DMS114 treated with DMSO at 0.1 percent for 48 hours (cell line): ENCODE measurements around the gene ITGA11.

Experiments used
- DNase-seq: peaks from one replicate; lab custom pipeline; 2025; ENCODE audit not compliant: unreplicated experiment; lab: John Stamatoyannopoulos, UW

ITGA11 gene

DNA sequence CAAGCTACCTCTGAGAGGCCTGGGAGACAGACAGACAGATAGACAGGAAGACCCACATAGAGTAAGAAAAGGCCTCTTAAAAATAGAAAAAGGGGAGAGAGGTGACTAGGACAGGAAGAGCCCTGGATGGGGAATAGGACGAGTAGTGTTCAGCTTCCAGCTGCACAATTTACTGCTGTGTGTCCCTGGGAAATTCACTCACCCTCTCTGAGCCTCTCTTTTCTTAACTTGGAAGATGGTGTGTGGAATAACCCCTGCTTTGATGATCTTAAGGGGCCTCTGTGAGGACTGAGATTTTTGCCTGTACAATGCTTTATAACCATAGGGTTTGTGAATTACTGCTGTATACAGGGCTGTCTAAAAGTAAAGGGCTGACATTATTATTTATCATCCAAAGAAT is 116.9 kb downstream of the ITGA11 start:
- DNase-seq = no peak

DNA sequence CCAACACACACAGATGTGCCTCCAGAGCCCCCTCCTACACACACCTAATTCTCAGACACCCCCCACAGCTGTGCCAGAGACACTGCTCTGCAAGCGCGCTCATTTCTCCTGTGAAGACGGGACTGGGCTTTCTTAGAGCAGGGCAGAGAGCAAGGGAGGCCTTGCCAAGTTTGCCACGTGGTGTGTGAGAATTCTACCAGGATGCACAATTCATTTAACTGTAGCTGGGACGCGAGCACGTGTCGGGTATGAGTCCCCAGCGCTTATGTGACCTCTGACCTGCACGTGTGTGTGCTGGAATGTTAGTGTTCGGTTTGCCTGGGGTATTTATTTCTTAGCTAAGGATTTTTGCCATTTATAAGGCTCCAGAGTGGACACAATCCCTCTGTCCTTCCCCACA is 117.4 kb downstream of the ITGA11 start:
- DNase-seq = no peak

DNA sequence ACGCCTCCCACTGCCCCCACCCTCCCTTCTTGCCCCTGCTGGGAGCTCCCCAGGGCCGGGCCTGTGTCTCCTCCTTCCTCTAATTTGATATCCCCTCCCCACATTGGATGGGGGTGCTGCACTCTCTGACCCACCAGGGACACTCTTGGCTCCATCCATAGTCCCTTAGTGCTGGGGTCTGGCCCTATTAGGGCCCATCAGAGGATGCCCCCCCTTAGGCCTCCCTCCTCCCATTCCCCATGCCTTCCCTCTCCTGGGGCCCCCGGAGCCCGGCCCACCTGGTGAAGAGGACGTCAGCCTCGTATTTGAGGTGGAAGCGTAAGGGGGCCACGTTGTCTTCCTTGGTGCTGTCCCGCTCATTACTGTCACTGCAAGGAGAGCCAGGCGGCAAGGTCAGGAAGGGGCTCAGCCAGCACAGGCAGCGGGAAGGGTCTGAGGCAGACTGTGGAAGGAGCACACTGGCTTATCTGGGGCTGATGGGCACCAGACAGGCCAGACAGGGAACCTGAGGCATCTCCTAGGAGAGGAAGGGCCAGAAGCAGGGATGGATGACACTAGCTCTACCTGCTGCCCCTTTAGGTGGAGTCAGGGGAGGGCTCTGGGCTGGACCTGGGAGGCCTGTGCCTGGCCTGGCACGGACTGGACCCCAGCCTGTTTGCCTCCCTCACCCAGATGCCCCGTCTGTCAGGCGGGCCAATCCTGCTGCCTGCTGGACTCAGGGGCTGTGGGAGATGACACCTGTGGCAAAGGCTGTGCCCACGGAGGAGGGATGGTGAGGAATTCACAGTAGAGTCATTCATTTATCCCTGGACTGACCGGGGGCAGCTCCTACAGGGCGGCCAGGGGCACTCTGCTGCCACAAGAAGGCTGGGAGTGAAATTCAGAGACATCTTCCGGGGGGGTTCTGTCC is 118.2 kb downstream of the ITGA11 start:
- no peak for DNase-seq

DNA sequence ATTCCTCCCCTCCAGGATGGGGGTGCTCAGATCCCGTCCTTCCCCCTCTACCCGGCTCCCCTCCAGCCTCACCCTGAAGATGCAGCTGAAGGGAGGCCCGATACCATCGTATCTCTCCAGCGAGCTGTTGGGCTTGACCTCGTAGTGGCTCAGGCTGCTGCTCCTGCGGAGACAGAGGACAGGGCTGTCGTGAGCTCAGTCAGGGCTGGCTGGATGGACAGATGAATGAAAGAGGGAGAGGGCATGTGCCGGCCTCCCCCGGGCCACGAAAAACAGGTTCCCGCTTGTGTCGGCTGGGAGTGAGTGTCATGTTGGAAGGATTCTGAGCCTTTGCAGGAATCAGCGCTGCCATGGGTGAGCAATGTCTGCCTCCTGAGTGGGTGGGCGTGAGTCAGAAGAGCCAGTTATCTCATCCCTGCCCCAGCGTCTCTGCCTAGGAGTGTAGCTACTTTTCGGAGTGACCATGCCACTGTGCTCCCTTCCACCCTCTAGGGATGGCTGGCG is 119.2 kb downstream of the ITGA11 start:
- DNase-seq = no peak

DNA sequence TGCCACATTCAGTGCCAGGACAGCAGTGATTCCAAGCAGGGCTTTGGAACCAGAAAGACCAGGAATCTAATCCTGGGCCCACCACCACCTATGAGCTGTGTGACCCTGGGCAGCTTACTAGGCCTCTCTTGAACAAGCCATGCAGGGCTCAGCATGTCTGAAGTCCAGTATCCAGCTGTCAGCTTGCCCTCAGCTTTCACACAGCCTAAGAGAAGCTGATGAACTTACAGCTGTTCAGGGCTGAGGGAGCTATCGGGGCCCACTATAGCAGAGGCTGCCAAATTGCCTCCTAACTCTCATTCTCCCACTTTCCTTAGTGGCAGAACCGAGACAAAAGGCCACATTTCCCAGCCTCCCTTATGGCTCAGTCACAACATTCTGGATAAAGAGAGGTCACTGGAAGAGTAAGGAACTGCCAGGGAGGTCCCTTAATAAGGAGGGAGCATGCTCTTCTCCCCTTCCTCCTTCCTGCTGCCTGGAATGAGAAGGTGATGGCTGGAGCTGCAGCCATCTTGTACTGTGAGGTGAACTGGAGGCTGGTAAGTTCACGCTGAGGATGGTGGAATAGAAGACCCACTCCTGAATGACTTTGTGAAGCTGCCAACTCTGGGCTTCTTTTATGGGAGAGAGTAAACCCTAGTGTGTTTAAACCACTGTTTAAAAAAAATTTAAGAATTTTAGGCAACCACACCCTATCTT is 120.0 kb downstream of the ITGA11 start:
- no peak for DNase-seq

DNA sequence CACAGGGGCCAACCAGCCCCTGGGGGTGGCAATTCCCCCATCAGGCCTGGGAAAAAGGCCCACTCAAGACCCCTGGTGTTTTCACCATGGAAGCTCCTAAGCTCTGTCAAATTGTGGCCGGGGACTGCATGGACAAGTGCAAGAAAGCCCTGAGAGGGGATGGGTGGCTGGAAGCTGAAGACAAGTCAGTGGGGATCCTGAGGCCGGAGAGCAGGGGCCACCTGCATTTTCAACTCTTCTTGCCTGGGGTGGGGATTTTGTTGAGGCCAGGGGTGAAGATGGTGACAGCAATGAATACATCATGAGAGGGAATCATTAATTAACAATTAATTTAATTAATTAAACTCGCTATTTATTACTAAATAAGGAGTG is 120.5 kb downstream of the ITGA11 start:
- no peak for DNase-seq

DNA sequence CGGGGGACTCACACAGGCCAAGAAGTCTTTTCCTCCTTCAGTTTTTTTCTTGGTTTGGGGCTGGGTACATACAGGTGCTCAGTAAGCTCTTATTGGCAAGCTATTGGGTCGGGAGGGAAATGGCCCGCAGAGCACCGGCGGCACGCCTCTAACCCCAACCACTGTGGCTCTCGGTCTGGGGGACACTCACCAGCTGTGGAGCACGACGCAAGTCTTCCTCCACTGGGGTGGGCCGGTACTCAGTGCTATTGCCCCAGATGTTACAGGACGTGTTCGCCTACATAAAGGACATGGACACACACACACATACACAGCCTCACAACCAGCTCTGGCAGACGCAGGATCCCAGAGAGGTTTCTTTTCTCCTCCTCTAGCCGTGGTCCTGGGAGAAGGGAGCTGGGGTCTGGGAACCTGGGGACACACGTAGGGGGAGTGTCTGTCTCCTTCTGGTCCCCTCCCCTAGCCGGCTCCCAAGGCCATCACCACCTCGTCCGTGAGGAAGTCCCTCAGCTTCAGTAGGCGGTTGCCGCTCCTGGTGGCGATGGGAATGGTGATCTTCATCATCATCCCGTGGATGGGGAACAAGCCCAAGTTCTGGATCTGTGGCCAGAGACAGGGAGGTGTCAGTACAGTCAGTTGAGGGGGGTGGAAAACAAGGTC is 121.0 kb downstream of the ITGA11 start:
- DNase-seq = no peak

DNA sequence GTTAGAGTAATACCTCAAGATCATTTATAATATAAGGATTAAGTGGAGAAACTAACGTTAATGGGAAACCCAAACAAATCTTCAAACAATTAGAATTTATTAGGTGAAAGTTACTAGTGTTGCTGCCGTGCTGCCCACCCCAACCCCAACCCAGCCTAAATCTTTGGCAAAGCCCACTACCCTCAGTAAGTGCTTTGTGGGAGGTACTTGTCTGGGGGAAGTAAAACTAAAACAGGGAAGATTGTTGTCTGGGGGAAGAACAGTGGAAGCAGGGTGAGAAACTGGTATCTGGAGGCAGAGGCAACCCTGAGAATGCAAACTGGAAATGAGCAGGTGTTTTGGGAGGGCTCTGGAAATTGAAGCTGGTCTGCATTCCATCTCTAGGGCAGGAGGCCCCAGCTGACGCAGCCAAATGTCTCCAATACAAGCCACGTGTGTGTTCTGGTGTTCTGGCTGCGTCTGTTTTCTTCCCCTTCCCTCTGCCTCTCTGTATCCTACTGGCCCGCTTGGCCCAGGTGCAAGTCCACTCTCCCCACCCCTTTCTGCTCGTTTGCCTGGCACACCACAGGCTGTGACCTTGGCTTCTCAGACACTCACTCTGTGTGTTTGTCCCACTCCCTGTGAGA is 121.7 kb downstream of the ITGA11 start:
- DNase-seq = no peak

DNA sequence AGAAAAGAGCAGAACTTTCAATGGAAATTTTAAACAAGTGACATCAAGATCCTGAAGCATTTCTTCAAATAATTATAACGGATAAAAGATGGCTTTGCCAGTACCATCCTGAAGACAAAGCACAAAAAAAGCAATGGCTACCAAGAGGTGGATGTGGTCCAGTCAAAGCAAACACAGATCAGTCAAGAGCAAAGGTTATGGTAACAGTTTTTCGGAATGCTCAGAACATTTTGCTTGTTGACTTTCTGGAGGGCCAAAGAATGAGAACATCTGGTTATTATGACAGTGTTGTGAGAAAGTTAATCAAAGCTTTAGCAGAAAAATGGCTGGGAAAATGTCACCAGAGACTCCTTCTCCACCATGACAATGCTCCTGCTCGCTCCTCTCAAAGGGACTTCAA is 122.9 kb downstream of the ITGA11 start:
- DNase-seq = no peak

DNA sequence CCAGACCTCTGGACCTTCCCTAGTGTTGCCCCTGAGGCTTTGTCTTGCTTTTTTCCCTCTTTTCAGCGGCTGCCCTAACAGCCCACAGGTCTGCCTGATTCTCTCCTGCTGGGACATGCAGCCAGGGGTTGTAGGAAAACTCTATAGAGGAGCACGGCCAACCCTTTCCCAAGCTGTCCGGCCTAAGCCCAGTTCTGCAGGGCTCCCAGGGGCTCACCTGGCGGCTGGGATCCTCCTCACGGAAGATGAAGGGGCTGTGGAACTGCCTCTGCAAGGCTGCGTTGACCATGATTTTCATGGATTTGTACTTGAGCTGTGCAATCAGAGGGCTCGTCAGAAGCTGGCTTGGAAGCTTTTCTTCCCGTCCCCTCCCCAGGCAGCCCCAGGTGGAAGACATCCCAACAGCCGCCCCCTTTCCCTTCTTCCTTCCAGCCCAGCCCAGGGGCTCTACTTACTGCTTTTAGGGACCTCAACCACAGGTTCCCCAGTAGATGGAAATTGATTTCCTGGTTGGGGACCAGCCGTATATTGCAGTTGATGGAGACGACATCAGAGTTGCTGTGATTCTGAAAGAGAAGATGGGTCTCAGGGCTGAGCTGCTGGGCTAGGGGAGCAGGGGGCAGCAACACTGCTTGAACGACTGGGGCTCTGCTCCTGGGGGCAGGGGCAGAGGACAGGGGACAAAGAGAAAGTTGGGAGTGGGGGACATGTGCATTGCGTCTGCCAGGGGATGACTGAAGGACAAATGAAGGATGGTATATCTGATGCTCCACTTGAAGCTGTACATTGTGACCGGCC is 124.6 kb downstream of the ITGA11 start:
- DNase-seq = no peak

DNA sequence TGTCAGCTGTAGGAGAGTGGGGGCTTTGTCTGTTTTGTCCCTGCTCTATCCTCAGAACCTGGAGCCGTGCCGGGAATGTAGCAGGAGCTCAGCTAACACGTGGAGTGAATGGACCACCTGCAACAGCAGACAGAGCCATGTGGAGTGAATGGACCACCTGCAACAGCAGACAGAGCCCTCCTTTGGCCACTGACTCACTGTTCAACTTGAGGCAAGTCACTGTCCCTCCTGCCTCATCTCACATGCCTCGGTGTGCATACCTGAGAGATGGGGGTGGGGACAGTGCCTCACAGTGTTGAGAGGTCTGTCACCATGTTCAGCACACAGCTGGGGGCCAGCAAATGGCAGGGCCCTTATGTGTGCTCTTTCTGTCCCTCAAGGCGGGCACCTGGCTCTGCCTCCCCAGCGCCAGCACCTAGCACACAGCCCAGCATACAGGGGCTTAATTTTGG is 126.5 kb downstream of the ITGA11 start:
- DNase-seq = no peak

DNA sequence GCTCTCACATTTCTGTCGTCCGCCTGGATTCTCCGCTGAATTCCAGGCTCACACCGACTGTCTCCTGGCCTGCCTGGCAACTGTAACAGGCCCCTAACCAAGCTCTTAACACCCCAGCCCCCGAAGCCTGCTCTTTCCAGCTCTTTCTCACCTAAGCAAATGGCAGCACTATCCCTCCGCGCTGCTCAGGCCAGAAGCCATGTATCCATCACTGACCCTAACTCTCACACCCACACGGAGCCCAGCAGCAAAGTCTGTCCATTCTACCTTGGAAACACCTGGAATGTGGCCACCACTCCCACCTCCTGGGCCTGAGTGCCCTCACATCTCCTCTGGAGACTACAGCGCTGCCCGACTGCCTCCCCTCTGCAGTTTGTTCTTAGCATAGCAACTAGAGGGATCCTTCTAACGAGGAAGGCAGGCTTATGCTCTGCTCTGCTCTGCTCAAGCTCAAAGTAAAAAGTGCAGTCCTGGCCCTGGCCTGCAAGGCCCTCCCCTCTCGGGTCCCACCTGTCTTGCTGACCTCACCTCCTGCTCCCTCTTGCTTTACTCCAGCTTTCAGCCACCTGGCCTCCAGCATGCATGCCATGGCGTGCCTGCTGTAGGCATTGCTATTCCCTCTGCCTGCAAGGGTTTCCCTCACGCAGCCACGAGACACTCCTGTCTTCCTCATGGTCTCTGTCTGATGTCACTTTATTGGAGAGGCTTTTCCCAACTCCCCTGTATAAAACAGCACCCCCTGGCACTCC is 127.2 kb downstream of the ITGA11 start:
- no peak for DNase-seq

DNA sequence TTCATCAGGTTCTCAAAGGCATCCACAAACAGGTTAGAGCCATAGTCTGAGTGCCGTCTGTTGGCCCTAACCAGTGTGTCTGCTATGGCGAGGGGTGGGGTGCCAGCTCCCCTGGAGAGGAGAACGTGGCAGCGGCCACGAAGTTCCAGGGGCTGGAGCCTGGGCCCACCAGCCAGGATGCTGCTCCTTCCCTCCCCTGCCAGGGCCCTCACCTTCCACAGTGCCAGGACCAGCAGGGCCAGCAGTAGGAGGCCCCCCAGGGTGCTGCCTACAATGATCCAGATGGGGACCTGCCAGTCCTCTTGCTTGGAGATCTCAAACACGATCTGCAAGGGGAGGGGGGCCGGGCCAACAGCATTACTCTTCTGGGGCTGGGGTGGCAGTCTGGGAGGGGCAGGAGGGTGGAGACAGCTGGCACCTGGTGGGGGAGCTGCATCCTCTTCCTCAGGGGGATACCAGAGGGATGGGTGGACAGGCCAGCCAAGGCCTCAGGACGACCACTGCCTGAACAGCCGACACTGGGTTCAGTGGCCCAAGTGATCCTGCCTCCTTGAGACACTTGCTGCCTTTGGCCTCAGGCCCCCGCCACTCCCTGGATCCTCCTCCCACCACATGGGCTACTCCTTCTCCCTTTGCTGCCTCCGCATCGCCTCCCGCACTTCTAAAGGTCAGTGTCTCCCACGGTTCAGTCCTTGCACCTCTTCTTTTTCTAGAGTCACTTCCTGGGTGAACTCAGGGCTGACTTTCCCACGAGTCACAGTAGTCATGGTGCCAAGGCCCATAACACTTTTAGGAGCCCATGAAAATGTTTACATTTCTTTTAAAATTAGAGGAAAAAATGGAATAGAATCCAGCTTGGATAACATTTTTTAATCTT is 128.2 kb downstream of the ITGA11 start:
- DNase-seq = no peak

DNA sequence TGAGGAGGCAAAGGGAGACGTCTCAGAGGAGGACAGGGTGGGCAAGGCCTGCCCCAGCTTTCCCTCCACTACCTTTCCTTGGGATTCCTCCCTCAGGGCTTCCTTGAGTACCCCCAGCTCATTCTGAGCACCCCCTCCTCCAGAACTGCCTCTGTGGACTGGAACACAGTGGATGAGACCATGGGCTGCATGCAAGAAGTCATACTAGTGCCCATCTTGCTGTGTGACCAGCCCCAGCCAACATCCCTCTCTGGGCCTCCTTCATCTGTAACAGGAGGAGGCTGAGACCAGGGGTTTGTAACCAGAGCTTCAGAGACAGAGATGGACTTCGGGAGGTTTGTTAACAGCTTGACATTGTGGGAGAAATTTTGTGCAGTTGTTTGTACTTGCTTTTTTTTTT is 128.8 kb downstream of the ITGA11 start:
- DNase-seq = no peak

DNA sequence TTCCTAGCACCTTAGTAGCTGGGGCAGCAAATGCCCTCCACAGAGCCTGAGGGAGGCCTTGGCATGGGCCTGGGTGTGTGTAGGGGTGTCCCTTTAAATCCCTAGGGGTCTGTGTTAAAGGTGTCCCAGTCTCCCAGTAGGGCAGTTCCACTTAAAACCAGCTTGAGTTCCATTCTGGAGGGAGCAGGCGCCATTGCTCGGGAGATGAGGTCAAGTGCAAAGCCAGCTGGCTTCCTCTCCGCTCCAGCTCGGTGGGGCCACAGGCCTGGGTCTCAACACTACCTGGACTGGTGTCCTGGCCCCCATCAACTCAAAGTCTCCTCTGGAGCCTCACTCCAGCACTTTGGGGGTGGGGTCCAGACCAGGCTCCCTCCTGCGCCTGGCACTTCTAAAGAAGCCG is 129.2 kb downstream of the ITGA11 start:
- no peak for DNase-seq

DNA sequence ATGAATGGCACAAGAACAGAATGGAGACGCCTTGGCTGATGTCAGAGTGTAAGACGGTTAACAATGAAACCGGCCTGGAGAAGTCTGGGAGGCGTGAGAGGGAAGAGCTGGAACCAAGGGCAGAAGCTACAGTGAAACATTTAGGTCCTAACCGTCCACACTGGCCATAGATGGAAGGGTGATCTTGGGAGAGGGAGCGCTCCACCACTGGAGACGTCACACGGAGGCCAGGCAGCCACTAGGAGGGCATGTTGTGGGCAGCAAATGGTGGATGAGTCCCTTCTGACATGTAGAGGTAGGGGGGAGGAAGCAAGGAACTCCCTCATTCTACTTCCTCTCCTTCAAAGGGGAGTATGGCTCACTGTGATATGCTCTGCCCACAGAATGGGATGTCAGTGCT is 130.7 kb downstream of the ITGA11 start:
- no peak for DNase-seq

DNA sequence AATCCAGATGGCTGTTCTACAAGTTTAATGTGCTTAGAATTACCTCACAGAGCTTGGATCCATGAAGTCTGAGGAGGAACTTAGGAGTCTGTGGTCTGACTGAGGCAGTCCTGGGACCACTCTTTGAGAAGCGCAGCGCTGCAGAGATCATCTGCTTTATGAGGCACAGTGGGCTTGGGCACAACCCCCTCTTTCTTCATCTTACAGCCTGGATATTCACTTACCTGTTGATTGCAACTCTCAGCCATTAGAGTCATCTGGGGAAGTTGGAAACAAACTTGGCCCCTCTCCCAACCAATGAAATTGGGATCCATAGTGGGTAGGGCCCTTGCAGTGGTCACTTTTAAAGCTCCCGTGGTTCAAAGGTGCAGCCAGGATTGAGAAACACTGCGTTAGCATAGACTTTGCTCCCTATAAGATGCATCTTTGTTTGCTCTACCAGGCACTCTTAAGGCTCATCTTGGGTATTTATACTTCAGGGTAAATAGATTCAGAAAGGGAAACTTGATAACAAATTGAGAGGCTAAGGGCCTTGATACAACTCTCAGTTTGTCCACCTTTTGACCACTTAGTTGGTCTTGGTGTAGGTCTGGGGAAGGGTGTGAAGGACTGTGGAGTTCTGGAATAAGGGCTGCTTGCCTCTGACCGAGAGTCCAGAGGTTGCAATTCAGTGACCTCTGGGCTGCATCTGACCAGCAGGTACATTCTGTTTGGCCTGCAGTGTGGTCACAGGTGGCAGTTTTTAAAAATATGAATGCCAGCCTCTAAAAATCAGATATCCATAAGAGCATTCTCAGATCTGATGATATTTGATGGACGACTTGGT is 131.6 kb downstream of the ITGA11 start:
- no peak for DNase-seq

DNA sequence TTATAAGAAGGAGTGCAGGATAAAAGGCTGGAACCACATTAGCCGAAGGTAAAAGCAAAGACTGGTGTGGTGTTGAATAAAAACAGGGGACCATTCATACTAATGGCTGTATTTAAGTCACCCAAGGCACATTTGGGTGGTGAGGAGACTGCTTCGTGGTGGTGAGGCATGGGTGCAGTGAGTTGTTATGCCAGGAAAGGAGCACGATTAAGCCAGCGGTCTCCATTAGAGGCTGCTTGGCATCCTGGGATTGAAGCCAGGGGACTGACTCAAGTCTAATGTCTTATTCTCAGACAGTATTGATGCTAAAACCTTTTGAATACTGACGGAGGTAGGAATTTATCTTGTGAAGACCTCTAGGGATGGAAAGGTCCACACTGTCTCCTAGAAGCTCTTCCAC is 132.5 kb downstream of the ITGA11 start:
- DNase-seq = no peak
